GM19397 (cell line): ENCODE results near the gene AXIN2.
"Not testable (repeated sequence)": the region's sequence is repeated elsewhere in the genome, so short reads cannot be mapped to it uniquely, and the experiment has no call there.

ENCODE experiments used
- ATAC-seq: cut with Tn5 transposase; IDR thresholded peaks from one replicate; pipeline ENCODE4 v1.9.1; 2021; ENCODE audit warnings: mild to moderate bottlenecking, moderate library complexity; ENCODE audit not compliant: unreplicated experiment

The AXIN2 gene

GRCh38 chr17:65537845-65538674 is 23.4 kb downstream of the AXIN2 start:
- no peak for ATAC-seq

- no peak for ATAC-seq
Observed at GRCh38 chr17:65537343-65537844, 24.1 kb downstream of the AXIN2 start.

- ATAC-seq: no peak
Observed at GRCh38 chr17:65536573-65537342, 24.7 kb downstream of the AXIN2 start.

- ATAC-seq: no peak
Observed at GRCh38 chr17:65535777-65536572, 25.5 kb downstream of the AXIN2 start.

- ATAC-seq: no peak
Observed at GRCh38 chr17:65533852-65534457, 27.5 kb downstream of the AXIN2 start.

- no peak for ATAC-seq
Observed at GRCh38 chr17:65533056-65533745, 28.2 kb downstream of the AXIN2 start.

GRCh38 chr17:65532101-65532890 is 29.2 kb downstream of the AXIN2 start:
- no peak for ATAC-seq

GRCh38 chr17:65531256-65532100 is 30.0 kb downstream of the AXIN2 start:
- no peak for ATAC-seq

- ATAC-seq: no peak
Observed at GRCh38 chr17:65530523-65531255, 30.8 kb downstream of the AXIN2 start.

- no peak for ATAC-seq
Observed at GRCh38 chr17:65529761-65530522, 31.5 kb downstream of the AXIN2 start.

- no peak for ATAC-seq
Observed at GRCh38 chr17:65529040-65529633, 32.3 kb downstream of the AXIN2 start.

- no peak for ATAC-seq
Observed at GRCh38 chr17:65527857-65528591, 33.4 kb downstream of the AXIN2 start.

GRCh38 chr17:65527381-65527780 is 34.1 kb downstream of the AXIN2 start:
- ATAC-seq: no peak

- not testable (repeated sequence) for ATAC-seq
Observed at GRCh38 chr17:65526854-65527253, 34.6 kb downstream of the AXIN2 start.

GRCh38 chr17:65523853-65524664 is 37.4 kb downstream of the AXIN2 start:
- ATAC-seq: no peak
